ENCODE results near the gene CEP70. TPM values are rescaled to one million over a fixed set of nuclear protein-coding genes. Genes with fewer than 3 reads are reported as not detected.
"Not testable (repeated sequence)": the region's sequence is repeated elsewhere in the genome, so short reads cannot be mapped to it uniquely, and the experiment has no call there.

Gene CEP70
- total RNA-seq, 1 donor from 2014 or later: 101 TPM

- H3K9me3 Mint-ChIP-seq: no peaks in the 10 kb centered on the region
- Histone ChIP-seq H3K27ac (no peak overlapping the region), H3K36me3 (no peaks in the 10 kb centered on the region), H3K9me3 (ENCODE audit: low read depth) (no peaks in the 10 kb centered on the region), H3F3A (ENCODE audit: low read depth) (no peaks in the 10 kb centered on the region), H3K9ac (no peak overlapping the region), H2AFZ (replicated peaks) (no peak overlapping the region), H3K27me3 (no peaks in the 10 kb centered on the region), H4K20me1 (ENCODE audit: low read depth) (no peaks in the 10 kb centered on the region), H3K79me2 (ENCODE audit: low read depth) (no peaks in the 10 kb centered on the region), H3K4me1 (no peaks in the 10 kb centered on the region), H3K4me2 (no peak overlapping the region), H3K4me3 (no peak overlapping the region)
- no peaks in the 10 kb centered on the region for H3K4me1 Mint-ChIP-seq
- no peak for TF ChIP-seq EZH2 (IDR thresholded peaks at IDR 0.05)
- TF ChIP-seq CTCF (IDR thresholded peaks at IDR 0.05): no peak
- TF ChIP-seq EZH2phosphoT487 (IDR thresholded peaks at IDR 0.05): no peak
- H3K4me3 Mint-ChIP-seq: no peak overlapping the region
- no peak overlapping the region for H3K27ac Mint-ChIP-seq
- H3K27me3 Mint-ChIP-seq (ENCODE audit: insufficient read depth, low read depth): peaks cover 2% of the 10 kb centered on the region
- no peak for DNase-seq (ENCODE audit: low spot score)
- peaks cover 2% of the 10 kb centered on the region for H3K36me3 Mint-ChIP-seq
These were observed 96.2 kb downstream of the CEP70 start for GRCh38 chr3:138497851-138498250.

- no peaks in the 10 kb centered on the region for H3F3A ChIP-seq (ENCODE audit: low read depth)
- H3K27ac ChIP-seq: no peak overlapping the region
- no peak for TF ChIP-seq CTCF (IDR thresholded peaks at IDR 0.05)
- TF ChIP-seq EZH2phosphoT487 (IDR thresholded peaks at IDR 0.05): no peak
- TF ChIP-seq EZH2 (IDR thresholded peaks at IDR 0.05): no peak
- no peaks in the 10 kb centered on the region for H3K36me3 ChIP-seq
- Mint-ChIP-seq H3K36me3 (peaks cover 3% of the 10 kb centered on the region), H3K4me1 (no peaks in the 10 kb centered on the region), H3K27me3 (ENCODE audit: insufficient read depth, low read depth) (peaks cover 2% of the 10 kb centered on the region), H3K27ac (no peak overlapping the region), H3K4me3 (no peak overlapping the region), H3K9me3 (no peaks in the 10 kb centered on the region)
- no peaks in the 10 kb centered on the region for H4K20me1 ChIP-seq (ENCODE audit: low read depth)
- no peak overlapping the region for H3K4me3 ChIP-seq
- H3K27me3 ChIP-seq: no peaks in the 10 kb centered on the region
- H3K4me1 ChIP-seq: no peaks in the 10 kb centered on the region
- no peak for DNase-seq (ENCODE audit: low spot score)
- no peak overlapping the region for H2AFZ ChIP-seq (replicated peaks)
- no peaks in the 10 kb centered on the region for H3K9me3 ChIP-seq (ENCODE audit: low read depth)
- no peaks in the 10 kb centered on the region for H3K79me2 ChIP-seq (ENCODE audit: low read depth)
- no peak overlapping the region for H3K4me2 ChIP-seq
- no peak overlapping the region for H3K9ac ChIP-seq
These were observed 97.0 kb downstream of the CEP70 start for GRCh38 chr3:138497021-138497420.

GRCh38 chr3:138496436-138496835 lies 97.6 kb downstream of the CEP70 start:
- no peak for TF ChIP-seq EZH2 (IDR thresholded peaks at IDR 0.05)
- TF ChIP-seq CTCF (IDR thresholded peaks at IDR 0.05): no peak
- no peak for TF ChIP-seq EZH2phosphoT487 (IDR thresholded peaks at IDR 0.05)
- Mint-ChIP-seq H3K27me3 (ENCODE audit: insufficient read depth, low read depth) (peaks cover 2% of the 10 kb centered on the region), H3K4me1 (no peaks in the 10 kb centered on the region), H3K9me3 (no peaks in the 10 kb centered on the region), H3K4me3 (no peak overlapping the region), H3K27ac (no peak overlapping the region), H3K36me3 (peaks cover 8% of the 10 kb centered on the region)
- no peaks in the 10 kb centered on the region for H3K4me1 ChIP-seq
- H3K79me2 ChIP-seq (ENCODE audit: low read depth): no peaks in the 10 kb centered on the region
- H3K4me3 ChIP-seq: no peak overlapping the region
- H3K27me3 ChIP-seq: no peaks in the 10 kb centered on the region
- no peak overlapping the region for H3K27ac ChIP-seq
- no peaks in the 10 kb centered on the region for H3K9me3 ChIP-seq (ENCODE audit: low read depth)
- no peak overlapping the region for H3K4me2 ChIP-seq
- no peaks in the 10 kb centered on the region for H3F3A ChIP-seq (ENCODE audit: low read depth)
- no peaks in the 10 kb centered on the region for H3K36me3 ChIP-seq
- no peaks in the 10 kb centered on the region for H4K20me1 ChIP-seq (ENCODE audit: low read depth)
- no peak overlapping the region for H3K9ac ChIP-seq
- no peak for DNase-seq (ENCODE audit: low spot score)
- no peak overlapping the region for H2AFZ ChIP-seq (replicated peaks)

GRCh38 chr3:138495638-138496037 lies 98.4 kb downstream of the CEP70 start:
- H3K4me2 ChIP-seq; DNase-seq (ENCODE audit: low spot score); H3K27me3 ChIP-seq: not testable (repeated sequence)

More at GRCh38 chr3:138495638-138496037, 98.4 kb downstream of the CEP70 start:
- not testable (repeated sequence) for H3K79me2 ChIP-seq (ENCODE audit: low read depth); H4K20me1 ChIP-seq (ENCODE audit: low read depth); H3K4me3 Mint-ChIP-seq; H3K9me3 ChIP-seq (ENCODE audit: low read depth); H3K36me3 Mint-ChIP-seq; H3F3A ChIP-seq (ENCODE audit: low read depth); H3K36me3 ChIP-seq; H3K9me3 Mint-ChIP-seq; H3K9ac ChIP-seq; H2AFZ ChIP-seq (replicated peaks); H3K4me1 Mint-ChIP-seq; H3K27me3 Mint-ChIP-seq (ENCODE audit: insufficient read depth, low read depth); H3K4me3 ChIP-seq; H3K27ac Mint-ChIP-seq; H3K4me1 ChIP-seq; H3K27ac ChIP-seq
